ENCODE data around the gene CABP1. TPM values are rescaled to one million over a fixed set of nuclear protein-coding genes. Genes with fewer than 3 reads are reported as not detected.
"Not testable (repeated sequence)": the region's sequence is repeated elsewhere in the genome, so short reads cannot be mapped to it uniquely, and the experiment has no call there.

CABP1 gene
- total RNA-seq, 2 experiments from 2014 or later, result not detected

GRCh38 chr12:120614848-120615247 lies 25.6 kb upstream of the CABP1 start:
- Mint-ChIP-seq H3K36me3 (ENCODE audit: low read depth) (no peaks in the 10 kb centered on the region), H3K4me3 (no peak overlapping the region), H3K9me3 (peaks cover 2% of the 10 kb centered on the region), H3K27ac (no peak overlapping the region), H3K27me3 (ENCODE audit: low read depth) (peaks cover 8% of the 10 kb centered on the region), H3K4me1 (ENCODE audit: low read depth) (peaks cover 13% of the 10 kb centered on the region)
- intact Hi-C loops (cut with micrococcal nuclease), result no loop called here
- peak; percentile 8 for DNase-seq
- CTCF ChIA-PET, result interaction anchor here (0.8 to 1.2 kb wide), 3 partner anchors 10 to 35 kb away, joined by 3 to 4 read pairs (median 4); no protein-coding TSS in a partner anchor

GRCh38 chr12:120617193-120617592 lies 23.2 kb upstream of the CABP1 start:
- CTCF ChIA-PET, result interaction anchor here (0.7 kb wide), 1 partner anchor 31 kb away, joined by 3 read pairs; no protein-coding TSS in a partner anchor
- H3K4me3 Mint-ChIP-seq; intact Hi-C loops (cut with micrococcal nuclease); H3K36me3 Mint-ChIP-seq (ENCODE audit: low read depth); H3K27ac Mint-ChIP-seq; DNase-seq; H3K9me3 Mint-ChIP-seq: not testable (repeated sequence)
- H3K27me3 Mint-ChIP-seq (ENCODE audit: low read depth), result peaks cover 11% of the 10 kb centered on the region
- H3K4me1 Mint-ChIP-seq (ENCODE audit: low read depth), result peaks cover 13% of the 10 kb centered on the region

GRCh38 chr12:120617767-120618166 lies 22.7 kb upstream of the CABP1 start:
- peaks cover 13% of the 10 kb centered on the region for H3K27me3 Mint-ChIP-seq (ENCODE audit: low read depth)
- DNase-seq; intact Hi-C loops (cut with micrococcal nuclease); H3K9me3 Mint-ChIP-seq; H3K27ac Mint-ChIP-seq; H3K4me3 Mint-ChIP-seq; H3K36me3 Mint-ChIP-seq (ENCODE audit: low read depth): not testable (repeated sequence)
- CTCF ChIA-PET, result interaction anchor here (0.7 kb wide), 1 partner anchor 30 kb away, joined by 3 read pairs; no protein-coding TSS in a partner anchor
- H3K4me1 Mint-ChIP-seq (ENCODE audit: low read depth), result peaks cover 13% of the 10 kb centered on the region

- no peak overlapping the region for H3K4me3 Mint-ChIP-seq
- CTCF ChIA-PET, result no interaction called here
- H3K27me3 Mint-ChIP-seq (ENCODE audit: low read depth), result peaks cover 13% of the 10 kb centered on the region
- peaks cover 2% of the 10 kb centered on the region for H3K9me3 Mint-ChIP-seq
- peaks cover 10% of the 10 kb centered on the region for H3K4me1 Mint-ChIP-seq (ENCODE audit: low read depth)
- no peaks in the 10 kb centered on the region for H3K36me3 Mint-ChIP-seq (ENCODE audit: low read depth)
- H3K27ac Mint-ChIP-seq, result no peak overlapping the region
- no peak for DNase-seq
- intact Hi-C loops (cut with micrococcal nuclease), result no loop called here
Measured at GRCh38 chr12:120618954-120619615, 21.3 kb upstream of the CABP1 start.

- DNase-seq, result no peak
- intact Hi-C loops (cut with micrococcal nuclease), result no loop called here
- H3K36me3 Mint-ChIP-seq (ENCODE audit: low read depth), result no peaks in the 10 kb centered on the region
- no peak overlapping the region for H3K4me3 Mint-ChIP-seq
- H3K9me3 Mint-ChIP-seq, result peaks cover 2% of the 10 kb centered on the region
- CTCF ChIA-PET, result interaction anchor here (2.9 kb wide), 1 partner anchor 28 kb away, joined by 16 read pairs; no protein-coding TSS in a partner anchor
- peaks cover 13% of the 10 kb centered on the region for H3K27me3 Mint-ChIP-seq (ENCODE audit: low read depth)
- no peak overlapping the region for H3K27ac Mint-ChIP-seq
- H3K4me1 Mint-ChIP-seq (ENCODE audit: low read depth), result no peaks in the 10 kb centered on the region
Measured at GRCh38 chr12:120620624-120621023, 19.8 kb upstream of the CABP1 start.

DNA sequence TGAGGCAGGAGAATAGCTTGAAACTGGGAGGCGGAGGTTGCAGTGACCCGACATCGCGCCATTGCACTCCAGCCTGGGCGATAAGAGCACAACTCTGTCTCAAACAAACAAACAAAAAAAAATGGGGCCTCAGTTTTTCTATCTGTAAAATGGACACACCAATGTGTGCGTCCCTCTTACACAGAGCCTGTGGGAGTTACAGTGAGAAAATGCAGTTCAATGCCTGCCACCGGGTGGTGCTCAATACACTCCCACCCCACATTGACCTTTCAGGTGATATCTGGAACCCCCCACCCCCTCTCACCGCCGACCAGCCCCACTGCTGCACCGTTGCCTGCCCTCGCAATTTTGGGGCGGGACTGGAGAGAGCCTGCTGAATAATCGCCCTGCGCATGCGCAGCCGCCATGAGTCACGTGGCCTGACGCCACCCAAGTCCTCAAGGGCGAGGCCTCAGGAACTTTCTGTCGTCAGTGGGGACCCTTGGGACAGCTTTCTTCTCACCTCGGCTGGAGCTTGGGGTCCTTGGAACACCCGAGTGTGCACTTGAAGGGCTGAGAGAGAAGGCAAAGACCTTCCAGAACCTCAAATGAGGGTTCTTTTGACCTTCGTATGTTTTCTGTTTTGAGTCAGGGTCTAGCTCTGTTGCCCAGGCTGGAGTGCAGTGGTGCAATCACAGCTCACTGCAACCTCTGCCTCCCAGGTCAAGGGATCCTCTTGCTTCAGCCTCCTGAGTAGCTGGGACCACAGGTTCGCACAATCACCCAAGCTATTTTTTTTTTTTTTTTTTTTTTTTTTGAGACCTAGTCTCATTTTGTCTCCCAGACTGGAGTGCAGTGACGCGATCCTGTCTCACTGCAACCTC lies 14.6 kb upstream of the CABP1 start:
- no peak overlapping the region for H3K27ac Mint-ChIP-seq
- CTCF ChIA-PET, result interaction anchor here (0.6 to 2.5 kb wide), 8 partner anchors 23 to 914 kb away, joined by 3 to 12 read pairs (median 3); no protein-coding TSS in a partner anchor
- H3K4me1 Mint-ChIP-seq (ENCODE audit: low read depth), result no peaks in the 10 kb centered on the region
- no peaks in the 10 kb centered on the region for H3K9me3 Mint-ChIP-seq
- no peak overlapping the region for H3K4me3 Mint-ChIP-seq
- peaks cover 5% of the 10 kb centered on the region for H3K27me3 Mint-ChIP-seq (ENCODE audit: low read depth)
- H3K36me3 Mint-ChIP-seq (ENCODE audit: low read depth), result no peaks in the 10 kb centered on the region
- intact Hi-C loops (cut with micrococcal nuclease), result no loop called here
- DNase-seq, result peak; percentile 22

DNA sequence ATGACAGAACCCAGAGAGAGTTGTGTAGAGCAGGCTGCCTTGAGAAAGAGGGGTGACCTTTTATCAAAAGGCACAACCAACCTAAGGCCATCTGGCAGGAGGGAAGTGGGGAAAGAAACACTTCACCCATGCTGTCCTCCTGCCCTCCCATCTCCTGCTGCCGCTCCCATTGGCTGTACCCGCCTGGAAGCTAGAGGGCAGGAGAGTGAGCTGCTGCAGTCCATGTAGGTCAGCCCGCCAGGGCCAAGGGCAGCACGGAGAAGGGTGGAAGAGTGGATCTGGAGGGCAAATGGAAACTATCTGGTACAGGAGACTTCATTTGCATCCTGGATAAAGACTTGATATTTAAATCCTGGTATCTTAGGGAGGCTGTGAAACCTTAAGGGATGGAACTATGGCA lies 11.5 kb upstream of the CABP1 start:
- no peak for DNase-seq
- no peaks in the 10 kb centered on the region for H3K27me3 Mint-ChIP-seq (ENCODE audit: low read depth)
- no peaks in the 10 kb centered on the region for H3K9me3 Mint-ChIP-seq
- no peak overlapping the region for H3K4me3 Mint-ChIP-seq
- CTCF ChIA-PET, result interaction anchor here (1.3 kb wide), 1 partner anchor 20 kb away, joined by 4 read pairs; no protein-coding TSS in a partner anchor
- intact Hi-C loops (cut with micrococcal nuclease), result no loop called here
- no peaks in the 10 kb centered on the region for H3K36me3 Mint-ChIP-seq (ENCODE audit: low read depth)
- H3K27ac Mint-ChIP-seq, result no peak overlapping the region
- no peaks in the 10 kb centered on the region for H3K4me1 Mint-ChIP-seq (ENCODE audit: low read depth)

GRCh38 chr12:120630104-120630892 lies 10.1 kb upstream of the CABP1 start:
- intact Hi-C loops (cut with micrococcal nuclease), result no loop called here
- Mint-ChIP-seq H3K4me1 (ENCODE audit: low read depth) (no peaks in the 10 kb centered on the region), H3K27me3 (ENCODE audit: low read depth) (no peaks in the 10 kb centered on the region), H3K36me3 (ENCODE audit: low read depth) (no peaks in the 10 kb centered on the region), H3K4me3 (no peak overlapping the region), H3K9me3 (no peaks in the 10 kb centered on the region), H3K27ac (no peak overlapping the region)
- CTCF ChIA-PET, result interaction anchor here (1.0 to 1.4 kb wide), 2 partner anchors 19 to 48 kb away, joined by 4 to 5 read pairs; no protein-coding TSS in a partner anchor
- no peak for DNase-seq

GRCh38 chr12:120631097-120631496 lies 9.3 kb upstream of the CABP1 start:
- Mint-ChIP-seq H3K27me3 (ENCODE audit: low read depth) (no peaks in the 10 kb centered on the region), H3K4me3 (no peak overlapping the region), H3K36me3 (ENCODE audit: low read depth) (no peaks in the 10 kb centered on the region), H3K27ac (no peak overlapping the region), H3K9me3 (no peaks in the 10 kb centered on the region), H3K4me1 (ENCODE audit: low read depth) (no peaks in the 10 kb centered on the region)
- DNase-seq, result no peak
- intact Hi-C loops (cut with micrococcal nuclease), result no loop called here
- CTCF ChIA-PET, result interaction anchor here (0.7 to 1.4 kb wide), 4 partner anchors 15 to 375 kb away, joined by 3 to 5 read pairs (median 4); no protein-coding TSS in a partner anchor

GRCh38 chr12:120640861-120641833 lies 721 bp downstream of the CABP1 start:
- H3K9me3 Mint-ChIP-seq, result no peaks in the 10 kb centered on the region
- DNase-seq, result peak; percentile 64
- CTCF ChIA-PET, result interaction anchor here (0.6 to 2.0 kb wide), 4 partner anchors 8 to 65 kb away, joined by 3 to 11 read pairs (median 4); partner anchors contain the start of gene POP5
- intact Hi-C loops (cut with micrococcal nuclease), result loop anchor here (5.0 kb wide), 1 partner anchor 211 kb away; no protein-coding TSS in a partner anchor
- no peak overlapping the region for H3K27ac Mint-ChIP-seq
- H3K36me3 Mint-ChIP-seq (ENCODE audit: low read depth), result no peaks in the 10 kb centered on the region
- peak overlapping the region; percentile 63 for H3K4me3 Mint-ChIP-seq
- peaks cover 39% of the 10 kb centered on the region for H3K27me3 Mint-ChIP-seq (ENCODE audit: low read depth)
- peaks cover 7% of the 10 kb centered on the region for H3K4me1 Mint-ChIP-seq (ENCODE audit: low read depth)

GRCh38 chr12:120642121-120642520 lies 1.7 kb downstream of the CABP1 start:
- CTCF ChIA-PET, result interaction anchor here (0.9 to 1.2 kb wide), 2 partner anchors 59 to 61 kb away, joined by 3 read pairs; partner anchors contain the start of gene POP5
- Mint-ChIP-seq H3K9me3 (no peaks in the 10 kb centered on the region), H3K4me3 (no peak overlapping the region), H3K36me3 (ENCODE audit: low read depth) (no peaks in the 10 kb centered on the region), H3K27me3 (ENCODE audit: low read depth) (peaks cover 45% of the 10 kb centered on the region), H3K4me1 (ENCODE audit: low read depth) (peaks cover 9% of the 10 kb centered on the region), H3K27ac (no peak overlapping the region)
- intact Hi-C loops (cut with micrococcal nuclease), result loop anchor here (5.0 kb wide), 1 partner anchor 210 kb away; no protein-coding TSS in a partner anchor
- no peak for DNase-seq
